ENCODE data around the gene ZNF512. TPM values are rescaled to one million over a fixed set of nuclear protein-coding genes. Genes with fewer than 3 reads are reported as not detected.

Gene ZNF512
- polyA plus RNA-seq, 1 of the 3 experiments (the other 2 are of a cell fraction) = 22.3 TPM

DNA sequence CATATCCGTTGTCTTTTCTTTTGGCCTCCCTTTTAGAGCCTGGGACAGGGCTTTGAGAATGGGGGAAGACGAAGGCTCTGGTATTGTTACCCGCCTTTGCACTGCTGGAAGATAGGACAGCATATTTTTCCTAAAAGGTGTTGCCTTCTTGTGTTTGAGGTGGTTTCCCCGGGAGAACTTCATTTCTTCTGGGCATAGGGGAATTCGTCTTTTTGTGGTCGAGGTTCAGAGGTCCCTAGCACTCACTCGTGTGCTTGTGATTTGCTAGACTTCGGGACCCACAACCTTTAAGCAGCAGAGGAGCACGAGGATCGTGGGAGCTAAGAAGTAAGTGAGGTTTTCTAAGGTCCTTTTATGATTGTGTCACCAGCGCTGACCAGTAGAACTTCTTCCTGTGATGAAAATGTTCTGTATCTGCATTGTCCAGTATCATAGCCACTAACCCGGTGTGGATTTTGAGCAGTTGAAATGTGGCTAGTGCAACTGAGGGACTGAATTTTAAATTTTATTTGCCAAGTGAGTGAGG lies 611 bp downstream of the ZNF512 start:
- Histone ChIP-seq H3K9me2 (no peaks in the 10 kb centered on the region), H3F3A (replicated peaks; ENCODE audit: insufficient read depth) (peaks cover 7% of the 10 kb centered on the region), H3K4me1 (ENCODE audit: control insufficient read depth in 1 of 2, insufficient read depth in 2 of 2, low read depth in 1 of 2, low read length in 1 of 2) (peaks cover 0 to 17% of the 10 kb centered on the region in 2 experiments; a peak in 2 of 4 replicates), H3K79me2 (ENCODE audit: insufficient read depth) (peaks cover 54% of the 10 kb centered on the region), H3K4me2 (peak overlapping the region; percentile 94), H3K9ac (peak overlapping the region; percentile 73), H3K36me3 (replicated peaks in 1 of 2; ENCODE audit: control insufficient read depth in 1 of 2, insufficient read depth in 2 of 2, low read length in 1 of 2) (peaks cover 2 to 4% of the 10 kb centered on the region in 2 experiments), H2AFZ (ENCODE audit: low read depth) (peak overlapping the region; percentile 96), H3K4me3 (ENCODE audit: low read depth in 2 of 2, low read length in 1 of 2) (peak overlapping the region; percentile 89), H4K20me1 (ENCODE audit: insufficient read depth) (peaks cover 27% of the 10 kb centered on the region), H3K27ac (ENCODE audit: low read depth in 2 of 2, low read length in 1 of 2) (peak overlapping the region; percentile 54 to 83), H3K9me3 (peaks cover 2% of the 10 kb centered on the region; the same call in 1 of the 2 replicates), H3K27me3 (ENCODE audit: insufficient read depth) (no peaks in the 10 kb centered on the region)
- TF ChIP-seq, protein P1, sequence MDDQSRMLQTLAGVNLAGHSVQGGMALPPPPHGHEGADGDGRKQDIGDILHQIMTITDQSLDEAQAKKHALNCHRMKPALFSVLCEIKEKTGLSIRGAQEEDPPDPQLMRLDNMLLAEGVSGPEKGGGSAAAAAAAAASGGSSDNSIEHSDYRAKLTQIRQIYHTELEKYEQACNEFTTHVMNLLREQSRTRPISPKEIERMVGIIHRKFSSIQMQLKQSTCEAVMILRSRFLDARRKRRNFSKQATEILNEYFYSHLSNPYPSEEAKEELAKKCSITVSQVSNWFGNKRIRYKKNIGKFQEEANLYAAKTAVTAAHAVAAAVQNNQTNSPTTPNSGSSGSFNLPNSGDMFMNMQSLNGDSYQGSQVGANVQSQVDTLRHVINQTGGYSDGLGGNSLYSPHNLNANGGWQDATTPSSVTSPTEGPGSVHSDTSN (IDR thresholded peaks at IDR 0.05) = no peak
- TF ChIP-seq POLR2AphosphoS5 (IDR thresholded peaks at IDR 0.05; ENCODE audit: low read depth, low read length) (no peak), SMC3 (IDR thresholded peaks at IDR 0.05; ENCODE audit: low read depth, low read length) (no peak), TEAD4 (IDR thresholded peaks at IDR 0.05; ENCODE audit: borderline replicate concordance, insufficient read depth) (no peak), TAF1 (IDR thresholded peaks at IDR 0.05; ENCODE audit: borderline replicate concordance, low read depth, low read length) (no peak), NFIC (IDR thresholded peaks at IDR 0.05; ENCODE audit: borderline replicate concordance) (no peak), RAD21 (IDR thresholded peaks at IDR 0.05; ENCODE audit: low read length) (no peak), YY1 (IDR thresholded peaks at IDR 0.05; ENCODE audit: low read depth) (no peak), RFX5 (IDR thresholded peaks at IDR 0.05; ENCODE audit: low read length) (no peak), MEF2A (IDR thresholded peaks at IDR 0.05; ENCODE audit: borderline replicate concordance, low read depth) (no peak), MXI1 (IDR thresholded peaks at IDR 0.05; ENCODE audit: low read depth, low read length) (no peak; the same call in 1 of the 2 replicates), RCOR1 (IDR thresholded peaks at IDR 0.05; ENCODE audit: low read length) (no peak)
- TF ChIP-seq, protein P2, sequence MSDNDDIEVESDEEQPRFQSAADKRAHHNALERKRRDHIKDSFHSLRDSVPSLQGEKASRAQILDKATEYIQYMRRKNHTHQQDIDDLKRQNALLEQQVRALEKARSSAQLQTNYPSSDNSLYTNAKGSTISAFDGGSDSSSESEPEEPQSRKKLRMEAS (IDR thresholded peaks at IDR 0.05; ENCODE audit: low read depth) = no peak
- 4% methylated on average over 12 of the region's 12 CpGs for WGBS (ENCODE audit: low lambda C conversion rate)
- no peak for DNase-seq
- ChIA-PET CTCF (no interaction called here), POLR2A (interaction anchor here (0.5 to 1.7 kb wide), 6 partner anchors 26 to 1743 kb away, joined by 3 to 5 read pairs (median 4); partner anchors contain the start of genes CCDC121, GPN1 and NRBP1)

DNA sequence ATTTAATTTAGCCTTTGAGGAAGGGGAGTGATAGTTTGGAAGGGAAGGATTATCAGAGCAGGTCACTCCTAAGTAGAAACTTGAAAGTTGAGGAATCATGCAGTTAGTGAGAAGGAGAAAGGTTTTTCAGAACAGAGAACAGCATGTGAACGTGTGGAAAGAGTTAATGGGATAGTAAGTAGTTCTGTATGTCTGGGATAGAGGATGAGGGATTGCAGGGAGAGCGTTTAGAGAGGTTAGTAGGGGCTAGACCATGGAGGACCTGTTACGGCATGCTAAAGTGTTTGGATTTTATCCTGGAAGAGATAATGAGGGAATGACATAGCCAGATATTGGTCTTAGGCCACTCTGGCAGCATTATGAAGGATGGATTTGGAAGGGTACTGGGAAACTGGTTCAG lies 1.8 kb downstream of the ZNF512 start:
- peaks cover 15% of the 10 kb centered on the region for H3F3A ChIP-seq (replicated peaks; ENCODE audit: insufficient read depth)
- H3K4me2 ChIP-seq = peak overlapping the region; percentile 94
- H3K27me3 ChIP-seq (ENCODE audit: insufficient read depth) = no peaks in the 10 kb centered on the region
- peak overlapping the region; percentile 89 for H3K4me3 ChIP-seq (ENCODE audit: low read depth in 2 of 2, low read length in 1 of 2)
- 63% methylated on average over 3 of the region's 3 CpGs for WGBS (ENCODE audit: low lambda C conversion rate)
- CTCF ChIA-PET = interaction anchor here (0.7 kb wide), 1 partner anchor 11 kb away, joined by 3 read pairs; no protein-coding TSS in a partner anchor
- no peak for TF ChIP-seq SMC3 (IDR thresholded peaks at IDR 0.05; ENCODE audit: low read depth, low read length)
- no peak for TF ChIP-seq TEAD4 (IDR thresholded peaks at IDR 0.05; ENCODE audit: borderline replicate concordance, insufficient read depth)
- no peak for TF ChIP-seq RAD21 (IDR thresholded peaks at IDR 0.05; ENCODE audit: low read length)
- no peak for TF ChIP-seq GATA2 (CRISPR knock-in tag; IDR thresholded peaks at IDR 0.05)
- peaks cover 14% of the 10 kb centered on the region; the same call in 1 of the 2 replicates for H3K9me3 ChIP-seq
- H3K27ac ChIP-seq (ENCODE audit: low read depth in 2 of 2, low read length in 1 of 2) = no peak overlapping the region
- no peak for DNase-seq
- no peak overlapping the region for H2AFZ ChIP-seq (ENCODE audit: low read depth)
- peak overlapping the region; percentile 73; the same call in 1 of the 2 replicates for H3K9ac ChIP-seq
- H4K20me1 ChIP-seq (ENCODE audit: insufficient read depth) = peaks cover 29% of the 10 kb centered on the region
- H3K36me3 ChIP-seq (replicated peaks in 1 of 2; ENCODE audit: control insufficient read depth in 1 of 2, insufficient read depth in 2 of 2, low read length in 1 of 2) = peaks cover 6 to 14% of the 10 kb centered on the region in 2 experiments
- POLR2A ChIA-PET = interaction anchor here (1.4 kb wide), 1 partner anchor 175 kb away, joined by 4 read pairs; the partner anchor contains the start of gene PPM1G
- no peaks in the 10 kb centered on the region for H3K9me2 ChIP-seq
- H3K4me1 ChIP-seq (ENCODE audit: control insufficient read depth in 1 of 2, insufficient read depth in 2 of 2, low read depth in 1 of 2, low read length in 1 of 2) = peaks cover 0 to 17% of the 10 kb centered on the region in 2 experiments; a peak in 2 of 4 replicates
- peaks cover 66% of the 10 kb centered on the region for H3K79me2 ChIP-seq (ENCODE audit: insufficient read depth)
